AG09319 (cell line): ENCODE data around the gene ADAM29.

Experiments used
- DNase-seq: peaks from one replicate; pipeline ENCODE4 v3.0.0-alpha.2; 2010; ENCODE audit warnings: low read depth; ENCODE audit errors: extremely low read depth
- TF ChIP-seq, protein P1 (sequence below): IDR thresholded peaks from 2 replicates; pipeline ENCODE4 v1.5.1; 2011; ENCODE audit warnings: low read depth, mild to moderate bottlenecking, inconsistent platforms, low read length, moderate library complexity

ADAM29 gene

DNA sequence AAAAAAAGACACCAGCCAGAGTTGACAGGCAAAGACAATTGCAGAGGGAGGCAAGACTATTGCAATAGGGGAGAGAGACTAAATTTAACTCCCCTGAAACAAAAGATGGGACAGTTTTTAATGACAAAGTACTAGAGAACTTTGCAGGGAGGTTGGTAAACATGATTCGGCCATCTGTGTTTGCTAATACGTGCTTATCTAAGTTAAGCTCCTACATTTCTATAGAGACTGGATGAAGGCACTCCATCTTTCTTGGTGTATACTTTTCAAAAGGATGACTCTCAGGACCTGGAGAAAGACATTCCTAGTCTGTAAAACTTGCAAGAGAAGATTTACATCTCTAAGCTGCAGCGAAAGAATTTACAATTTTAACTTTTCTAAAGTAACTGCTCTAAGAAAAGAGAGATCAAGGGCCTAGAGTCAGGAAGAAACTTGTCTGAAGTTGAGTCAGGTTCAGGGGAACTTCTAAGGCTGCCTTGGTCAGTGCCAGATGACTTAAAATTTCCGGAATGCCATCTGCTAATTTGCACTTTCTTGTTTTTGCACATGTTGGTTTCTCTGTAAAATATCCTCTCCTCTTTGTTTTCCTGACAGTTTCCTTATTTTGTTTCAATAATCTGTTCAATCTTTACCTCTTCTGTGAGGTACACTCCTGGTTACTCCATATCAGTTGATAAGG is 10.6 kb downstream of the ADAM29 start:
- DNase-seq, result no peak
- TF ChIP-seq, protein P1, sequence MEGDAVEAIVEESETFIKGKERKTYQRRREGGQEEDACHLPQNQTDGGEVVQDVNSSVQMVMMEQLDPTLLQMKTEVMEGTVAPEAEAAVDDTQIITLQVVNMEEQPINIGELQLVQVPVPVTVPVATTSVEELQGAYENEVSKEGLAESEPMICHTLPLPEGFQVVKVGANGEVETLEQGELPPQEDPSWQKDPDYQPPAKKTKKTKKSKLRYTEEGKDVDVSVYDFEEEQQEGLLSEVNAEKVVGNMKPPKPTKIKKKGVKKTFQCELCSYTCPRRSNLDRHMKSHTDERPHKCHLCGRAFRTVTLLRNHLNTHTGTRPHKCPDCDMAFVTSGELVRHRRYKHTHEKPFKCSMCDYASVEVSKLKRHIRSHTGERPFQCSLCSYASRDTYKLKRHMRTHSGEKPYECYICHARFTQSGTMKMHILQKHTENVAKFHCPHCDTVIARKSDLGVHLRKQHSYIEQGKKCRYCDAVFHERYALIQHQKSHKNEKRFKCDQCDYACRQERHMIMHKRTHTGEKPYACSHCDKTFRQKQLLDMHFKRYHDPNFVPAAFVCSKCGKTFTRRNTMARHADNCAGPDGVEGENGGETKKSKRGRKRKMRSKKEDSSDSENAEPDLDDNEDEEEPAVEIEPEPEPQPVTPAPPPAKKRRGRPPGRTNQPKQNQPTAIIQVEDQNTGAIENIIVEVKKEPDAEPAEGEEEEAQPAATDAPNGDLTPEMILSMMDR, result no peak

DNA sequence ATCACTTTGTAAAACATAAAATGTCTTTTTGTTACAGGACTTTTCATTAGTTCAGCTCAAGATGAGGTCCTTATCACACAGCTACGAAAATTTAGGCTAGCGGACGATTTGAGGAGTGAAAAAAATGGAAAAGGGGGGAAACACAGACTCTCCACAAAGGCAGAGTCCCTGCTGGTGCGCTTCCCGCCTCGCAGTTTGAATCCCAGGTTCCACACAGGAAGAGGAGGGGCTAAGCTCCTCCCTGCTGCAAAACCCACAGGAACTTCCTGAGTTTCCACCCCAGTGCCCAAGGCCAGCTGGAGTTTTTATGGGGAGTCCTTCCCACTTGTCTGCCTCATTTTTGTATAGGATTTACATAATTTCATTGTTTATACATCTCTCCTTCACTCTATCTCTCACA is 11.2 kb downstream of the ADAM29 start:
- DNase-seq, result no peak
- TF ChIP-seq, protein P1, result no peak

DNA sequence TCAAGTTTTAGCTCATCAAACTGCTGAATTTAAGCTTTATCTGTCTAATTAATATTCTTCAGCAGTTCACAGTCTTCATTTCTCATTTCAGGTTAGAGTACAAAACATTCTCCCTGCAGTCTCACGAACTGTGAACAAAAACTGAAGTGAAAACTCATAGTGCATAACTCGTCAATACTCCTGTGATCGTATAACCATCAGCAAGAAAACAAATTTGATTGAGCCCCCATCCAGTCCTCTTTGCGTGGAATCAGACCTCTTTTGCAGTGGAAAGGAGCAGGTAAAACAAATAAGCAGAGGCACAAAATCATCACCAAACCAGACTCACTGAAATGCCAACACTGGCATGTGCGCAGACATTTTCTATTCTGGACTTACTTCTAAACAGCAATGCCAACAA is 12.7 kb downstream of the ADAM29 start:
- DNase-seq, result no peak
- TF ChIP-seq, protein P1, result no peak

DNA sequence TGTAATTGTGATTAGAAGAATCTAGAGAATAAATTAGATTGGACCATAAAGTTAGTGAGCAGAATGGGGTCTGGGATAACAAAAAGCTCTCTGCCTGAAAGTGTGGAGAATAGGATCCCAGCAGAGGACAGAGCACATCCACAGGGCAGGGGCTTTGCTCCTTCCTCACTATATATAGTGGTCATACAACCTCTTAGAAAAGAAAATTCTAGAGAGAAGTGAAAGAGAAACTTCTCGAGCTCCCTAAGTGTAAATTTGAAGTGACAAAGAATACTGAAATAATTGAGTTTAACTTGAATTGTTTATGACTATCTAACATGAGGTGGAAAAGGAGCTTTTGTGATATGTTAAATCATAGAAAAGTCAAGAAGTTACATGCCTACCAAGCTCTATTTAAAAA is 14.9 kb downstream of the ADAM29 start:
- TF ChIP-seq, protein P1, result no peak
- no peak for DNase-seq

DNA sequence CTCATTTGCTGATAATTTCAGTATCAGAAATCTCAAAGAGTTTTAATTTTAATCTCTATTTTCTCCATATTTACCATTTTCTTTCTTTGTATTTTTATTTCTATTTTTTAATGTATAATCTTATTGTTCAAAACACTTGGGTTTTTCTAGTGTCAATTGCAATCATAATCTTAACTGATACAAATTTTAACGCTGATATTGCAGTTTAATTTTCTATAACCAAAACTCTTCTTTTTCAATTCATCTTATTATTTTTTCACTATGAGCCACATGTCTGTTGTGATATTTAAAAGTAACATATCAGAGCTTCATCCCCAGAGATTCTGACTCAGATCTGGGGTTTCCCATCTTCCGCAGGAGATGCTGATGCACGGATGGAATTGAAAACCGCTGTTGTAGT is 16.2 kb downstream of the ADAM29 start:
- TF ChIP-seq, protein P1, result no peak
- DNase-seq, result no peak

DNA sequence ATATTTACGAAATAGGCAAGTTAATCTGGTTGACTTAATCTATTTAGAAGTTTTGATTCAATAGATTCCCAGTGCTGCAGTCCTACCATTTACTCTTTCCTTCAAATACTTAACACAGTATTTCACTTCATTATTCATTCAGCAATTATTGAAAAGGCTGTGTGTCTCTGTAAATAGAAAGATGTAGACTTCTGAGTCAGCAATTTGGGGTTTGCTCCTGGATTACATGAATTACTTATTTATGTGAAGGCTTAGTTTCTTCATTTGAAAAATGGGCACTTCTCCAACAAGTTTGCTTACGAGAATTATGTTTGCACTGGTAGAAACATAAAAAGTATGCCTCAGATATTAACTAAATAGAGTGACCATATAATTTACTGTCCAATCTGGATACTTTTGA is 17.4 kb downstream of the ADAM29 start:
- TF ChIP-seq, protein P1, result no peak
- DNase-seq, result no peak

DNA sequence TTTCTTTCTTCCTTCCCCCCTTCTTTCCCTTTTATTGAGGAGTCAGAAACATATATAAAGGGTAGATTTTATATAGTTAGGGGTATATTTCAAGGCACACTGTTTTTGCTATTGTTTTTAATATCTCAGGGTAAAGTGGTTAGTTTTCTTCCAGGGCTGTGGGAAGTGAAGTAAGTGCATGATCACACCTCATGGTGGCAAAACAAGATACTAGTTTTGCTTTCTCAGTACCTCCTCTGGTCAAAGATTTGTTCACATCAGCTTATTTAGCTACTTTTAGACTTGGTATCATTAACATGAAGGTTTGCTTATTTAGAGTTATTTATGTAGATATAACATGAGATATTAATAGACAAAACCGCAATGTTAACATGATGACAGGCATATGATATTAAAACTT is 21.8 kb downstream of the ADAM29 start:
- DNase-seq, result no peak
- TF ChIP-seq, protein P1, result no peak
